ENCODE results near the gene KCNK18.

DNA sequence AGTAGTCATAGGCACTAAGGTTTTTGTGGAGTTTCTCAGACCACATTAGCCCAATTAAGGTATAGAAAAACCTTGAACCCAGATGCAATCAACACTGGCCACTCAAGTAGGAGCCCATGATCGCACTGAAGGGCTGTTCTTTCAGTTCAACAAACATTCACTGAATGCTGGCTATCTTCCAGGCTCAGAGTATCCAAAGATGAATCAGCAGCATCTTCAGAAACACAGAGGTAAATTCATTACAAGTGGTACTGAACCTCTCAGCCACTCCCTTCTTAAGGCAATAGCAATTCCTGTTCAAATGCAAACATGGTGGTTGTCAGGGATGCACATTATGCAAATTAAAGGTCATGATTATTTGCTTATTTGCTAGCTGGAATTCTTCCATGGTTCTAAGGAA lies 17.1 kb downstream of the KCNK18 start:
- TF ChIP-seq CTCF (IDR thresholded peaks at IDR 0.05) (no peak), EP300 (IDR thresholded peaks at IDR 0.05) (no peak), POLR2AphosphoS5 (IDR thresholded peaks at IDR 0.05) (no peak), POLR2A (IDR thresholded peaks at IDR 0.05; ENCODE audit: low read depth) (no peak)
